T-helper 2 cell treated with Interferon-gamma antibody and Interleukin-4, amounts not matched to agents 100 ng/mL and 5 ng/mL, for 36 hours (primary cell): Measurements from ENCODE around the gene ZSCAN21. TPM values are rescaled to one million over a fixed set of nuclear protein-coding genes. Genes with fewer than 3 reads are reported as not detected.

Experiments
- intact Hi-C: fragments of 100-400 bp; cut with micrococcal nuclease; formaldehyde crosslinking; loops from one replicate; pipeline ENCODE4 v1.15.1; 2023
- total RNA-seq: library from RNA; stranded (reverse); gene quantifications from 2 replicates; pipeline ENCODE4 v1.2.3, GENCODE V29; 2022

Gene ZSCAN21
- total RNA-seq, result 5.3 and 5.8 TPM in 2 replicates

DNA sequence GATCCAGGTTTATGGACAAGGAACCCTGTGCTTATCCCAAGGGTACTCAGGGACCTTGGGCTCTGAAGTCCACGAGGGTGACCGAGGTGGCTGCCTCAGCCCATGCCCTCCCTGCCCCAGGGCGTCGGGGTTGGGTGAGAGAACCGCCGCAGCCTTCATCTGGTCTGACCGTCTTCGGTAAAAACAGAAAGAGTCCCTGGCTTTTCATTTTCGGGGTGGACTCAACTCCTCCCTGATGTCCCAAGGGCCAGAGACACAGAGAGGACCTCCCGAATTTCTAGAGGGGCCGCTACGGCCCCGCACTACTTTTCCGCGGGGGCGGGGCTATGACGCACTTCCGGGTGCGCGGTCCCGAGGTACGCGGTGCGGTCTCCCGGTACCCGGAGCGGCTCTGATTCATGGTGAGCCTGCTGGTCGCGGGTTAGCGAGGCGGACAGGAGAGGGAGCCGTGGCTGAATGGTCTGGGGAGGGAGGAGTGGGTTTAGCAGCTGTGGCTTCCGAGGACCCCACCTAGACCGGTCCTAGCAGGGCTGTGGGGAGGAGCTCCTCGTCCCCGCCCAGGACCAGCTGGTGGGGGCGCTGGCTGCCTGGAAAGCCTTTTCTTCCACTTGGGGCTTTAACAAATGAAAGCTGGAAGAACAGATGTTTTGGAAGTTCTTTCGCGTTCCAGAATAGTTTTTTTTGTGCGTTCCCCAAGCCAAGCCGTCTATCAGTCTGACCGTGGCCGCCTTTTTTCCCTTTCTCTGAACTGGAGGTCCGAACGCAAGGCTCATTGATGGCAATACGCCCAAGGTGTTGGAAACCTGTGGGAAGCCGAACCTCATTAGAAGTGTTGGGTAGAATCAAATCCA is at the start of gene ZSCAN21:
Gene ZSCAN21, plus strand, starts transcription at position 334 of the 851 bp plus-strand sequence. CDS start 7,233 bp downstream, outside the sequence.
- intact Hi-C loops, result loop anchor here (2.0 kb wide), 3 partner anchors 31 to 131 kb away; partner anchors contain the start of genes TRIM4, ZKSCAN1 and ZNF3

- intact Hi-C loops, result no loop called here
These were observed 49.3 kb upstream of the ZSCAN21 start for GRCh38 chr7:100000239-100000638.

GRCh38 chr7:100003711-100004661 is 45.6 kb upstream of the ZSCAN21 start:
- intact Hi-C loops, result no loop called here

- intact Hi-C loops, result no loop called here
These were observed 41.7 kb upstream of the ZSCAN21 start for GRCh38 chr7:100007887-100008286.

- intact Hi-C loops, result no loop called here
These were observed 41.0 kb upstream of the ZSCAN21 start for GRCh38 chr7:100008525-100008924.

- intact Hi-C loops, result loop anchor here (10.0 kb wide), 1 partner anchor 455 kb away; the partner anchor contains the start of genes FAM200A and ZNF655
These were observed 39.6 kb upstream of the ZSCAN21 start for GRCh38 chr7:100009952-100010351.

DNA sequence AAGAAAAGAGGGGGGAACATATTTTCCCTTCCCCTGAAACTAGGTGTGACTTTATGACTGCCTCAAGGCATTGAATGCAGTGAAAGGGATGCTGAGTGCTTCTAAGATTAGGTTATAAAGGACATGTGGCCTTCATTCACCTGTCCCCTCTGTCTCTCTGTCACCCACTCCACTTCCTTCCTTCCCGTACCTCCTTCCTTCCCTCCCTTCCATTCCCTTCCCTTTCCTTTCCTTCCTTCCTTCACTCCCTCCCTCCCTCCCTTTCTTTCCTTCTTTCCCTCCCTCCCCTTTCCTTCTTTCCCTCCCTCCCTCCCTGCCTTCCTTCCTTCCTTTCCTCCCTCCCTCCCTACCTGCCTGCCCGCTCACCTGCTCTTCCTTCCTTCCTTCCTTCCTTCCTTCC is 38.7 kb upstream of the ZSCAN21 start:
- intact Hi-C loops, result loop anchor here (10.0 kb wide), 1 partner anchor 456 kb away; the partner anchor contains the start of genes FAM200A and ZNF655

GRCh38 chr7:100011516-100011915 is 38.1 kb upstream of the ZSCAN21 start:
- intact Hi-C loops, result loop anchor here (10.0 kb wide), 1 partner anchor 457 kb away; the partner anchor contains the start of genes FAM200A and ZNF655

DNA sequence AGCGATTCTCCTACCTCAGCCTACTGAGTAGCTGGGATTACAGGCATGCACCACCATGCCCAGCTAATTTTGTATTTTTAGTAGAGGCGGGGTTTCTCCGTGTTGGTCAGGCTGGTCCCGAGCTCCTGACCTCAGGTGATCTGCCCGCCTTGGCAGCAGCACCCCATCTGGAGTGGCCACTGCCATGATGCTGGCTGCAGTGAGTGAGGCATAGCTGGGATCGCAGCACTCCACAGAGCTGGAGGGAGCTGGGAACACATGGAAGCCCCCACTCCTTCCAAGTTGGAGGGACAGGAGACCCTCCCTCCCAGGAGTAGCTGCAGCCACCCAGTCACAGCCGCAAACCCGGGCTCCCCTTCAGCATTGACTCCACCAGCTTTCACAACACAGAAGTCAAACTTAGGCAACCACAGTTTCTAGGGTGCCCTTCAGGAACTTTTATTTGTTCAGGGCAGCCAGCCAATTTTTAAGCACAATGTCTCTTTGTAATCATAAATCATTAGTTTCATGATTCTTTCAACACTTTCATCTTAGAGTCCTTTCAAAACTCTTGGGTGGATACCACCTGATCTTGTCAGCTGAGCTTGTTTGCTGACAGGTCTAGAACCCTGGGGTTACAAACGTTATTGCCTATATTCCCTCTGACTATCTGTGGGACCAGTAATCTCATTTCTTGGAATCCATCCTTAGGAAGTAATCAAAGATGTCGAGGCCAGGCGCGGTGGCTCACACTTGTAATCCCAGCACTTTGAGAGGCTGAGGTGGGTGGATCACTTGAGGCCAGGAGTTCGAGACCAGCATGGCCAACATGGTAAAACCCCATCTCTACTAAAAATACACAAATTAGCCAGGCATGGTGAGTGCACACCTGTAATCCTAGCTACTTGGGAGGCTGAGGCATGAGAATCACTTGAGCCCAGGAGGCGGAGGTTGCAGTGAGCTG is 36.9 kb upstream of the ZSCAN21 start:
- intact Hi-C loops, result loop anchor here (10.0 kb wide), 1 partner anchor 458 kb away; the partner anchor contains the start of genes FAM200A and ZNF655

- intact Hi-C loops, result loop anchor here (10.0 kb wide), 1 partner anchor 459 kb away; the partner anchor contains the start of genes FAM200A and ZNF655
These were observed 36.3 kb upstream of the ZSCAN21 start for GRCh38 chr7:100013328-100013676.

GRCh38 chr7:100015232-100016214 is 34.1 kb upstream of the ZSCAN21 start, which contains the start of gene ZKSCAN1:
Gene ZKSCAN1 (plus strand): TSS chr7:100015596. CDS start chr7:100023507, 7,911 bp downstream.
- intact Hi-C loops, result loop anchor here (1.0 to 10.0 kb wide), 4 partner anchors 19 to 461 kb away; partner anchors contain the start of genes FAM200A, ZNF3, ZNF655 and ZSCAN21

GRCh38 chr7:100016215-100016901 is 33.2 kb upstream of the ZSCAN21 start:
- intact Hi-C loops, result loop anchor here (2.0 to 10.0 kb wide), 2 partner anchors 20 to 462 kb away; partner anchors contain the start of genes FAM200A and ZNF655

- intact Hi-C loops, result loop anchor here (2.0 to 10.0 kb wide), 2 partner anchors 20 to 462 kb away; partner anchors contain the start of genes FAM200A and ZNF655
These were observed 32.3 kb upstream of the ZSCAN21 start for GRCh38 chr7:100017300-100017699.

GRCh38 chr7:100017875-100018274 is 31.7 kb upstream of the ZSCAN21 start:
- intact Hi-C loops, result loop anchor here (2.0 to 10.0 kb wide), 2 partner anchors 21 to 463 kb away; partner anchors contain the start of genes FAM200A and ZNF655

DNA sequence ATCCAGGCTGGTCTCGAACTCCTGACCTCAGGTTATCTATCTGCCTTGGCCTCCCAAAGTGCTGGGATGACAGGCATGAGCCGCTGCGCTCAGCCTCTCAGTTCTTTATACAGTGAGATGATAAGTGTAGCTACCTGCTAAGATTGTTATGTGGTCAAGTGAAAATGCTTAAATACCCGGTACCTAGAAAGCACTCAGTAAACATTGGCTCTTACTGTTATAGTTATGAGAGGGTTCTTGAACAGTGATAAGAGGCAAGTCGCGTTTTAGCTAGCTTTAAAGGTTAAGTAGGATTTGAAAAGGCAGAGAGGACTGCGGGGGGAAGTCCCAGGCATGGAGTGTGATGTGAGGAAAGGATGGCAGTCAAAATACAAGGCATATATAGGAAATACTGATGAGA is 29.7 kb upstream of the ZSCAN21 start:
- intact Hi-C loops, result loop anchor here (10.0 kb wide), 1 partner anchor 465 kb away; the partner anchor contains the start of genes FAM200A and ZNF655

GRCh38 chr7:100021297-100021696 is 28.3 kb upstream of the ZSCAN21 start:
- intact Hi-C loops, result no loop called here

- intact Hi-C loops, result no loop called here
These were observed 27.0 kb upstream of the ZSCAN21 start for GRCh38 chr7:100022621-100023020.

GRCh38 chr7:100023526-100023925 is 26.0 kb upstream of the ZSCAN21 start:
- intact Hi-C loops, result no loop called here
